ENCODE results near the gene HM13. TPM values are rescaled to one million over a fixed set of nuclear protein-coding genes. Genes with fewer than 3 reads are reported as not detected.
"Not testable (repeated sequence)": the region's sequence is repeated elsewhere in the genome, so short reads cannot be mapped to it uniquely, and the experiment has no call there.

The HM13 gene
- total and polyA plus RNA-seq, 8 donors, result 10.7 to 181 (median 91.8) TPM

- no peaks in the 10 kb centered on the region for H3K9me3 ChIP-seq
- H3K4me1 ChIP-seq, result peaks cover 33 to 55% (median 42%) of the 10 kb centered on the region in 4 donors
- H3K27me3 ChIP-seq, result no peaks in the 10 kb centered on the region
- peak overlapping the region; percentile 90 to 97 (median 93) for H3K27ac ChIP-seq
- 11 to 24% (median 19%) methylated on average over 19 of the region's 19 CpGs for WGBS, 5 donors
- peaks cover 0 to 16% (median 11%) of the 10 kb centered on the region in 4 donors for H3K36me3 ChIP-seq
- no peak for DNase-seq
- peak in 1 of 3 donors; percentile 3 for TF ChIP-seq POLR2AphosphoS5 (IDR thresholded peaks at IDR 0.05)
- TF ChIP-seq, protein P1, sequence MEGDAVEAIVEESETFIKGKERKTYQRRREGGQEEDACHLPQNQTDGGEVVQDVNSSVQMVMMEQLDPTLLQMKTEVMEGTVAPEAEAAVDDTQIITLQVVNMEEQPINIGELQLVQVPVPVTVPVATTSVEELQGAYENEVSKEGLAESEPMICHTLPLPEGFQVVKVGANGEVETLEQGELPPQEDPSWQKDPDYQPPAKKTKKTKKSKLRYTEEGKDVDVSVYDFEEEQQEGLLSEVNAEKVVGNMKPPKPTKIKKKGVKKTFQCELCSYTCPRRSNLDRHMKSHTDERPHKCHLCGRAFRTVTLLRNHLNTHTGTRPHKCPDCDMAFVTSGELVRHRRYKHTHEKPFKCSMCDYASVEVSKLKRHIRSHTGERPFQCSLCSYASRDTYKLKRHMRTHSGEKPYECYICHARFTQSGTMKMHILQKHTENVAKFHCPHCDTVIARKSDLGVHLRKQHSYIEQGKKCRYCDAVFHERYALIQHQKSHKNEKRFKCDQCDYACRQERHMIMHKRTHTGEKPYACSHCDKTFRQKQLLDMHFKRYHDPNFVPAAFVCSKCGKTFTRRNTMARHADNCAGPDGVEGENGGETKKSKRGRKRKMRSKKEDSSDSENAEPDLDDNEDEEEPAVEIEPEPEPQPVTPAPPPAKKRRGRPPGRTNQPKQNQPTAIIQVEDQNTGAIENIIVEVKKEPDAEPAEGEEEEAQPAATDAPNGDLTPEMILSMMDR (IDR thresholded peaks at IDR 0.05), result no peak
- intact Hi-C loops (cut with DNase I; ENCODE audit: low total_unique reads), result no loop called here
- peak overlapping the region; percentile 46 to 59 (median 48) for H3K4me3 ChIP-seq
Measured at GRCh38 chr20:31573555-31574321, 59.5 kb downstream of the HM13 start.

- H3K4me1 ChIP-seq, result peaks cover 21 to 43% (median 30%) of the 10 kb centered on the region in 4 donors
- H3K4me3 ChIP-seq; H3K9me3 ChIP-seq; DNase-seq; H3K36me3 ChIP-seq; H3K27me3 ChIP-seq; intact Hi-C loops (cut with DNase I; ENCODE audit: low total_unique reads): not testable (repeated sequence)
- peak overlapping the region in 2 of 5 donors; percentile 93 for H3K27ac ChIP-seq
- 91 to 96% (median 95%) methylated on average over 9 to 10 of the region's 10 CpGs for WGBS, 5 donors
Measured at GRCh38 chr20:31574986-31575385, 60.7 kb downstream of the HM13 start.

- TF ChIP-seq POLR2A (IDR thresholded peaks at IDR 0.05), result no peak
- no peak for TF ChIP-seq POLR2AphosphoS5 (IDR thresholded peaks at IDR 0.05)
- TF ChIP-seq EP300 (IDR thresholded peaks at IDR 0.05), result no peak
- TF ChIP-seq, protein P1 (IDR thresholded peaks at IDR 0.05), result no peak
- 83 to 96% (median 93%) methylated on average over 2 of the region's 2 CpGs for WGBS, 5 donors
Measured at GRCh38 chr20:31576751-31577150, 62.5 kb downstream of the HM13 start.

GRCh38 chr20:31577194-31577593 lies 63.0 kb downstream of the HM13 start:
- Histone ChIP-seq H3K4me1 (peaks cover 4 to 21% (median 14%) of the 10 kb centered on the region in 4 donors), H3K27me3 (no peaks in the 10 kb centered on the region), H3K9me3 (no peaks in the 10 kb centered on the region), H3K27ac (no peak overlapping the region), H3K36me3 (no peaks in the 10 kb centered on the region), H3K4me3 (no peak overlapping the region)
- DNase-seq, result no peak
- intact Hi-C loops (cut with DNase I; ENCODE audit: low total_unique reads), result no loop called here
- TF ChIP-seq, protein P1 (IDR thresholded peaks at IDR 0.05), result no peak
- no peak for TF ChIP-seq POLR2AphosphoS5 (IDR thresholded peaks at IDR 0.05)
- no peak for TF ChIP-seq POLR2A (IDR thresholded peaks at IDR 0.05)
- no peak for TF ChIP-seq EP300 (IDR thresholded peaks at IDR 0.05)
- 88 to 95% (median 94%) methylated on average over 9 of the region's 9 CpGs for WGBS, 5 donors

More at GRCh38 chr20:31576751-31577150, 62.5 kb downstream of the HM13 start:
- intact Hi-C loops (cut with DNase I; ENCODE audit: low total_unique reads), result no loop called here
- no peak for DNase-seq
- no peak overlapping the region for H3K27ac ChIP-seq
- H3K9me3 ChIP-seq, result no peaks in the 10 kb centered on the region
- H3K36me3 ChIP-seq, result no peaks in the 10 kb centered on the region
- H3K4me1 ChIP-seq, result peaks cover 8 to 25% (median 19%) of the 10 kb centered on the region in 4 donors
- no peak overlapping the region for H3K4me3 ChIP-seq
- H3K27me3 ChIP-seq, result no peaks in the 10 kb centered on the region

Measured in stomach (tissue), 9 donors.